Measurements from ENCODE around the gene CYBRD1.
"Not testable (repeated sequence)": the region's sequence is repeated elsewhere in the genome, so short reads cannot be mapped to it uniquely, and the experiment has no call there.

CYBRD1 gene

DNA sequence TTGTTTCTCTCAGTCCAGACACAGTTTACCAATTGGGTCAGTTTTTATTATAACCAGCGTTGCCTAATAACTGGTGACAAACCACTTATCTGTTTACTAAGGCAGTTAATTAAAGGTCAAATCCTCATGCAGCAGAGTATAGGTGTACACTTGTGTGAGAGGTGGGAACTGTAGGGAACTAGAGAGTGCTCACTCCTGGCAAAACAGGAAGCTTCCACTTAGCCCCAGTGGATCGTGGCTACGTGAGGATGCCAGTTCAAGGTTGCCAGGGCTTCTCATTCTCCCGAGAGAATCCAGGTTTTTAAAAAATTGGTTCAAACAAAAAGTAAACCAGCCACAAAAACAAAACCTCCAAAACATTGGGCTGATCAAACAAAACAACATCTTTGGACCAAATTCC lies 8.1 kb downstream of the CYBRD1 start:
- Mint-ChIP-seq H3K9me3 (peaks cover 4% of the 10 kb centered on the region), H3K27ac (no peak overlapping the region), H3K4me1 (no peaks in the 10 kb centered on the region), H3K27me3 (peaks cover 53% of the 10 kb centered on the region), H3K36me3 (no peaks in the 10 kb centered on the region), H3K4me3 (no peak overlapping the region)
- no peak for ATAC-seq

DNA sequence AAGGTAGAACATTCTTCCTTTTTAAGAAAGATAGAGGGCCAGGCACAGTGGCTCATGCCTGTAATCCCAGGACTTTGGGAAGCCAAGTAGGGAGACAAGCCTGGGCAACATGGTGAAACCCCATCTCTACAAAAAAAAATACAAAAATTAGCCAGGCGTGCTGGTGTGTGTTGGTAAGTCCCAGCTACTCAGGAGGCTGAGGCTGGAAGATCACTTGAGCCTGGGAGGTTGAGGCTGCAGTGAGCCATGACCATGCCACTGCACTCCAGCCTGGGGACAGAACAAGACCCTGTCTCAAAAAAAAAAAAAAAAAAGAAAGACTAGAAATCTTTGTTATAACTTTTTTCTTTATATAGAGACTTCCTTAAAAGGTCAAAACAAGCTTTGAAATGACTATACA lies 8.6 kb downstream of the CYBRD1 start:
- H3K27me3 Mint-ChIP-seq: peaks cover 52% of the 10 kb centered on the region
- not testable (repeated sequence) for H3K27ac Mint-ChIP-seq, H3K4me1 Mint-ChIP-seq, ATAC-seq, H3K36me3 Mint-ChIP-seq, H3K4me3 Mint-ChIP-seq, H3K9me3 Mint-ChIP-seq

DNA sequence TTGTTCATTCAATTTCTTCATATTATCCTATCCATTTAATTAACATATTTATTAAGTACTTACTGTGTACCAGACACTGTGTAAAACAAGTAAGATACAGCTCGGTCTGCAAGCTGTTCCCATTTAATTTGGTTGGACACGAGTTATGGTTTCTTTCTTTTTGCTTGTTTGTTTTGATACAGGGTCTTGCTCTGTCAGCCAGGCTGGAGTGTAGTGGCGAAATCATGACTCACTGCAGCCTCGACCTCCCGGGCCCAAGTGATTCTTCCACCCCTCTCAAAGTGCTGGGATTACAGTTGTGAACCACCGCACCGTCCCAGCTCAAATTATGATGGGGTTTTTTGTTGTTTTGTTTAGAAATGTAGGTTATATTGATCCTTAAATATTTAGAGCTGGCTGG lies 9.0 kb downstream of the CYBRD1 start:
- Mint-ChIP-seq H3K4me3 (no peak overlapping the region), H3K36me3 (no peaks in the 10 kb centered on the region), H3K27me3 (peaks cover 56% of the 10 kb centered on the region), H3K9me3 (peaks cover 4% of the 10 kb centered on the region), H3K4me1 (no peaks in the 10 kb centered on the region), H3K27ac (no peak overlapping the region)
- no peak for ATAC-seq

DNA sequence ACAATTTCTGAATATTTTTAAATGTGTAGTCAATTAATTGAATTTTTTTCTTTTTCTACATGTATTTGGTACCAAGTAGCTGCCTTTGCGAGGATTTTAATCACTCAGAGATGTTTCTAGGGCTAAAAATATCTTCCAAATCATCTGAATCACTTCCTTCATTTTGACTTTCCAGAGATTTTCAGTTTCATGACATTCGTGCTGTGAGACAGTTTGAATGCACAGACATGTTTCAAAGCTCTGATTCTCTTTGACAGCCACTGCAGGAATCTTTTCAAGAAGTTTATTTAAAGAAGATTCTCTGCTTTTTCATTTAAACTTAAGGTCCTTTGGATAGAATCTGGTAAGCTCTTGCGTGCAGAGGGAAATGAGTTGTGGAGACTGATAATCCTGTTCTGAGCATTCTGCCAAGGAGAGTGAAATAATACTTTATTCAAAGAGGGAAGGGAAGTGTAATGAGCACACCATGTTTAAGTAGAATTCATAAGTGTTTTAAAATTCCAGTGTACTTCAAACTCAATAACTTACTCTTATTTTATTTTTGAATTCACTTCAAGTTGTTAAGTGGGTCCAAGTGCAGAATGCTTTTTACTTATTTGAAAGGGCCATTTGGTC lies 9.7 kb downstream of the CYBRD1 start:
- Mint-ChIP-seq H3K9me3 (peaks cover 4% of the 10 kb centered on the region), H3K4me3 (no peak overlapping the region), H3K27me3 (peaks cover 62% of the 10 kb centered on the region), H3K36me3 (no peaks in the 10 kb centered on the region), H3K4me1 (no peaks in the 10 kb centered on the region), H3K27ac (no peak overlapping the region)
- ATAC-seq: no peak

DNA sequence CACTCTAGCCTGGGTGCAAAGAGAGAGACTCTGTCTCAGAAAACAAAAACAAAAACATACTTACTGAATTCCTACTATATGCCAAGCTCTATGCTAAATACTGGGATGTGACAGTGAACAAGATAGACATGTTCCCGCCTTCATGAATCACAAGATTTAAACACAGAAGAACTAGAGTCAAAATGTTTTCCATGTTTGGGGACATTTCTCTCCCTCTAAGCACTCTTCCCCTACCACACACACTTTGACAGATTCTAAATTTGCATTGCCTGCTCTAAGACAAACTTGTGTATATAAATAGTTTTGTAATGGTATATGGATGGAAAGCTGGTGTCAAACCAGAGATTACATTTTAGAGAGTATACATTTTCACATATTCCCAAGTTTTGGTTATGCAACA lies 11.1 kb downstream of the CYBRD1 start:
- peaks cover 4% of the 10 kb centered on the region for H3K9me3 Mint-ChIP-seq
- H3K36me3 Mint-ChIP-seq: no peaks in the 10 kb centered on the region
- no peak for ATAC-seq
- no peak overlapping the region for H3K27ac Mint-ChIP-seq
- no peak overlapping the region for H3K4me3 Mint-ChIP-seq
- peaks cover 62% of the 10 kb centered on the region for H3K27me3 Mint-ChIP-seq
- H3K4me1 Mint-ChIP-seq: no peaks in the 10 kb centered on the region

DNA sequence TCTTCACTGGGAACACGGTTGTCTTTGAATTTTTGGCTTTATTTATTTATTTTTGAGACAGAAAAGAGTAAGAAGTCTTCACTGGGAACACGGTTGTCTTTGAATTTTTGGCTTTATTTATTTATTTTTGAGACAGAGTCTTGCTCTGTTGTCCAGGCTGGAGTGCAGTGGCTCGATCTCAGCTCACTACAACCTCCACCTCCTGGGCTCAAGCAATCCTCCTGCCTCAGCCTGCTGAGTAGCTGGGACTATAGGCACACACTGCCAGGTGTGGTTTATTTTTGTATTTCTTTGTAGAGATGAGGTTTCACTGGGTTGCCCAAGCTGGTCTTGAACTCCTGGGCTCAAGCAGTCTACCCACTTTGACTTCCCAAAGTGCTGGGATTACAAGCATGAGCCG lies 13.3 kb downstream of the CYBRD1 start:
- not testable (repeated sequence) for H3K9me3 Mint-ChIP-seq, H3K4me3 Mint-ChIP-seq, H3K27ac Mint-ChIP-seq, ATAC-seq, H3K36me3 Mint-ChIP-seq, H3K4me1 Mint-ChIP-seq
- H3K27me3 Mint-ChIP-seq: peaks cover 53% of the 10 kb centered on the region

DNA sequence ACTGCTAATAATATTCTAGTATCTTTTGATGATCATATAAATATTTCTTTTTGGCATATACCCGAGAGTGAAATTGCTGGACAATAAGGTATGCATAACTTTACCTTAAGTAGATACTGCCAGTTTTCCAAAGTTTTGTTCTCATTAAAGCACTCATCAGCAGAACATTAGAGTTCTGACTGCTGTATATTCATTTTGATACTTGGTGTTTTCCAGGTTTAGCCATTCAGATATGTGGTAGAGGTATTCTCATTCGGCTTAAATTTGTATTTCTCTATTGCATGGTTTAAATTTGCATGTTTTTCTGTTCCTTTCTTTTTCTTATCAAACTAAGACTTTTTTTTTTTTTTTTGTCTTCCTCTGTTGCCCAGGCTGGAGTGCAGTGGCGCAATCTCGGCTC lies 18.2 kb downstream of the CYBRD1 start:
- H3K9me3 Mint-ChIP-seq: no peaks in the 10 kb centered on the region
- ATAC-seq: peak; percentile 65
- H3K27me3 Mint-ChIP-seq: peaks cover 54% of the 10 kb centered on the region
- no peak overlapping the region for H3K4me3 Mint-ChIP-seq
- H3K27ac Mint-ChIP-seq: no peak overlapping the region
- peaks cover 11% of the 10 kb centered on the region for H3K4me1 Mint-ChIP-seq
- no peaks in the 10 kb centered on the region for H3K36me3 Mint-ChIP-seq

DNA sequence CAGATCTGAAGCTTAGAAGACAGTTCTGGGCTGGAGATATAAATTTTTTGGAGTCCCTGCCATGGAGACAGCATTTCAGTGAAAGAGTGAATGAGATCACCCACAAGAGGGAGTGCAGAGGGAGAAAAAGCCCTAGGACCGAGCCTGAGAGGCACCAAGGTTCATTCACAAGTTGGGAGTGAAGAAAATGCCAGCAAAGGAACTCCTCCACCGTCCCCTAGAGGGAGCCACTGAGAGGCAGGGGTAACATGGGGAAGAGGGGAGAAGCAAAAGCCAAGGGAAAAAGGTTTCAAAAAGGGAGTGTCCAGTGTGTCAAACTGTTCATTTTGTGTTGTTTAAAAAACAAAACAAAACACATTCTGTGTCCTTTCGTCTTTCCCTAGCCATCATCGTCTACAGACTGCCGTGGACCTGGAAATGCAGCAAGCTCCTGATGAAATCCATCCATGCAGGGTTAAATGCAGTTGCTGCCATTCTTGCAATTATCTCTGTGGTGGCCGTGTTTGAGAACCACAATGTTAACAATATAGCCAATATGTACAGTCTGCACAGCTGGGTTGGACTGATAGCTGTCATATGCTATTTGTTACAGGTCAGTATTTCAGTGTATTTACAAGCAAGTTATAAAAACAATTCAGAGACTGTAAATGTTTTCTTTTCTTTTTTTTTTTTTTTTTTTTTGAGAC lies 19.1 kb downstream of the CYBRD1 start:
- no peaks in the 10 kb centered on the region for H3K9me3 Mint-ChIP-seq
- H3K27ac Mint-ChIP-seq: no peak overlapping the region
- no peak overlapping the region for H3K4me3 Mint-ChIP-seq
- H3K4me1 Mint-ChIP-seq: peaks cover 11% of the 10 kb centered on the region
- no peaks in the 10 kb centered on the region for H3K36me3 Mint-ChIP-seq
- ATAC-seq: no peak
- peaks cover 47% of the 10 kb centered on the region for H3K27me3 Mint-ChIP-seq

DNA sequence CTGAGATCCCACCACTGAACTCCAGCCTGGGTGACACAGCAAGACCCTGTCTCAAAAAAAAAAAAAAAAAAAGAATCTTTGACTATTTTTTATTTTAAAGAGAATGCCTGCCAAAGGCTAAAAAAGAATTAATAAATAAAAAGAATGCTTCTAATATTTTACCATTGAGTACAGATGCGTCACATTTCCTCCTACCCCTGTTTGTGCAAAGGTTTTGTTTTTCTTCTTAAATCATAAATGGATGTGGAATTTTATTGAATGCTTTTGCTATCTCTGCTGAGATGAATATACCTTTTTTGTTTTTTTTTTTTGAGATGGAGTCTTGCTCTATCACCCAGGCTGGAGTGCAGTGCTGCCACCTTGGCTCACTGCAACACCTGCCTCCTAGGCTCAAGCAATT lies 22.8 kb downstream of the CYBRD1 start:
- no peak for ATAC-seq
- no peak overlapping the region for H3K27ac Mint-ChIP-seq
- no peaks in the 10 kb centered on the region for H3K9me3 Mint-ChIP-seq
- peaks cover 24% of the 10 kb centered on the region for H3K27me3 Mint-ChIP-seq
- peaks cover 22% of the 10 kb centered on the region for H3K4me1 Mint-ChIP-seq
- H3K36me3 Mint-ChIP-seq: no peaks in the 10 kb centered on the region
- H3K4me3 Mint-ChIP-seq: no peak overlapping the region

DNA sequence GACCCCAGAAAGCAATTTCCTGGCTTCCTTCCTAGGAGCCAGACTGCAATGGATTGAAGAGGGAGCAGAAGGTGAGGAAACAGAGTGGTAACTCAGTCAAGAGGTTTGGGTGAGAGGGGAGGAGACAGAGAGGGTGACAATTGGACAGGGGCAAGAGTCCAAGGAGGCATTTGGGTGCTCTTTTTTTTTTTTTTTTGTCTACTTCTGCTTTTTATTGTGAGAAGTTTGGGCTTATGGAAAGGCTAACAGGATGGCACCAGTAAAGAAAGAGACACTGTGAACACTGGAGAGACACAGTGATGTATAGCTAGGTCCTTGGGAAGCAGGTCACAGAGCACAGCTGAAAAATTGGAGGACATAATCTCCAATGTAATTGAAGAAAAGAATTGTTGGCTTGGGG lies 25.0 kb downstream of the CYBRD1 start:
- H3K9me3 Mint-ChIP-seq: no peaks in the 10 kb centered on the region
- ATAC-seq: no peak
- peaks cover 10% of the 10 kb centered on the region for H3K4me1 Mint-ChIP-seq
- no peaks in the 10 kb centered on the region for H3K36me3 Mint-ChIP-seq
- no peak overlapping the region for H3K4me3 Mint-ChIP-seq
- H3K27me3 Mint-ChIP-seq: peaks cover 4% of the 10 kb centered on the region
- no peak overlapping the region for H3K27ac Mint-ChIP-seq

DNA sequence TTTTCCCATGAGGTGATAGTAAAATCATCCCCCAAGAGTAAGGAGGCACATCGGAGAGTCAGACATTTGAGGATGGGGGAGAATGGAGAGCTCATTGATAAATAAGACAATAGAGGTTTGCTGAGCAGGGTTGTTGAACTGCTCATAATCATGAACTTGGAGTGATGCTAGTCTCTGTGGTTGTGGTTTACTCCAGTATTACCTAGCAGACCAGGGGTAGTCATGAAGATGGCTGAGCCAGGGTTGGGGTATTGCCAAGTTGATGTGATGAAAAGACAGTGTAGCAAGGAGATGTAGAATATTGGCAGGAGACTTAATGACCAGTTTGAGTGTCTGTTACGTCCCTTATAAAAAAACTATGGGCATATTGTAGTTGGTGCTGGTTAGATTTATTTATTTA lies 25.4 kb downstream of the CYBRD1 start:
- Mint-ChIP-seq H3K9me3 (no peaks in the 10 kb centered on the region), H3K27me3 (no peaks in the 10 kb centered on the region), H3K27ac (no peak overlapping the region), H3K4me3 (no peak overlapping the region), H3K4me1 (peaks cover 10% of the 10 kb centered on the region), H3K36me3 (no peaks in the 10 kb centered on the region)
- ATAC-seq: no peak

DNA sequence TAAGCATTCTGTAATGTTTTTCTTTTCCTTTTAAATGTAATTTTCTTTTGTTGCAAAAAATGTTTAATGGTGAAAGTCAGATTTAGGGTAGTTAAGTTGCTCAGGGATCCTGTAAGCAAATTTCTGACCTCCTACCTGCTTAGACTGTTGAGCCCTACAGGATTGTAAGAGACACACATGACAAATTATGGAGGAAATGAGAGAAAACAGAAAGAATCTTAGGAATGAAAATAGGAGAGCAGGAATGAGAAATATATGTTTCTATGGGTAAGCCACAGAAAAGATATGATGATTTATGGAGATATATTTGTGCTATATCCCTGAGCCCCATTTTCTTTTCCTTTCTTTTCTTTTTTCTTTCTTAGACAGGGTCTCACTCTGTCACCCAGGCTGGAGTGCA lies 28.3 kb downstream of the CYBRD1 start:
- H3K4me3 Mint-ChIP-seq: no peak overlapping the region
- peaks cover 10% of the 10 kb centered on the region for H3K4me1 Mint-ChIP-seq
- no peak overlapping the region for H3K27ac Mint-ChIP-seq
- H3K27me3 Mint-ChIP-seq: no peaks in the 10 kb centered on the region
- no peaks in the 10 kb centered on the region for H3K9me3 Mint-ChIP-seq
- H3K36me3 Mint-ChIP-seq: no peaks in the 10 kb centered on the region
- no peak for ATAC-seq

DNA sequence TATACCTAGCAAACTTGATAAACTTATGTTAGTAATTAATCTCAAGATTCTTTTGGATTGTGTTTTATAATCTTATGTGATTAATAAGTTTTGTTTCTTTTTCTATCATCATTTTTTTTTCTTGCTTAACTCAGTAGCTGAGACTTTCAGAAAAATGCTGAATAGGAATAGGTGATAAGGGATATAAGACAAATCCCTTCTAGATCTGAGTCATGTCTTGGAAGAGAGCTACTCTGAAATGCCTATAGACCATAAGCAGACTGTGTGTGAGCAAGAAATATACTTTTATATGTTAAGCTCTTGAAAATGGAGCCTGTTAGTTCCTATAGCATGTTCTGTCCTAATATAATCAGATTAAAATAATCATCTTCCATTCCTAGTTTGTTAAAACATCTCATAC lies 29.6 kb downstream of the CYBRD1 start:
- Mint-ChIP-seq H3K4me3 (no peak overlapping the region), H3K27me3 (no peaks in the 10 kb centered on the region), H3K9me3 (no peaks in the 10 kb centered on the region), H3K36me3 (no peaks in the 10 kb centered on the region), H3K27ac (no peak overlapping the region), H3K4me1 (peaks cover 10% of the 10 kb centered on the region)
- no peak for ATAC-seq

DNA sequence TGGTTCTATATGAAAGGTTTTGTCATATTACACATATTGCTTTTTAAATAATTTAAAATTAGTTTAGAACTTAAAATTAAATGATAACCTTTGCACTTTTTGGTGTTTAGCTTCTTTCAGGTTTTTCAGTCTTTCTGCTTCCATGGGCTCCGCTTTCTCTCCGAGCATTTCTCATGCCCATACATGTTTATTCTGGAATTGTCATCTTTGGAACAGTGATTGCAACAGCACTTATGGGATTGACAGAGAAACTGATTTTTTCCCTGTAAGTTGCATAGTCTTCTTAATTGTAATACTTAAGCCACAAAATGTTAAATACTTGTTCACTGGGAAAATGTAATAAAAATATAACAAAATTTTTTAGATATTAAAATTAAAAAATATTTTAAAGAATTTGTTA lies 31.0 kb downstream of the CYBRD1 start:
- Mint-ChIP-seq H3K4me1 (no peaks in the 10 kb centered on the region), H3K27ac (no peak overlapping the region), H3K4me3 (no peak overlapping the region), H3K27me3 (no peaks in the 10 kb centered on the region), H3K9me3 (no peaks in the 10 kb centered on the region), H3K36me3 (no peaks in the 10 kb centered on the region)
- ATAC-seq: no peak

DNA sequence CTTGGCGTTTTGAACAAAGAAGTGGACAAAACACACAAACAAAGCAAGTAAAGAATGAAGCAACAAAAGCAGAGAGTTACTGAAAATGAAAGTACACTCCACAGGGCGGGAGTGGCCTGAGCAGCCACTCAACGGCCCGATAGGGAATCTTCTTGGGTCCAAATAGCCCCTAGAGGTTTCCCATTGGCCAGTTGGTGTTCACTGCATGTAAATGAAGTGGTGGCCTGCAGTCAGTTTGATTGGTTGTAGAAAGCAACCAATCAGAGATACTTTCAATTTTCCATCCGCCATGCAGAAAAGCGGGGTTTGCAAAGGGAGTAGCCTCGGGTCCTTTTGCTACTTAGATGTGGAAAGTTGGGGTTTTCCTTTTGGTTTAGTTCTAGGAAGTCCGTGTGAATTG lies 31.6 kb downstream of the CYBRD1 start:
- no peak overlapping the region for H3K4me3 Mint-ChIP-seq
- H3K27ac Mint-ChIP-seq: no peak overlapping the region
- no peak for ATAC-seq
- no peaks in the 10 kb centered on the region for H3K36me3 Mint-ChIP-seq
- no peaks in the 10 kb centered on the region for H3K9me3 Mint-ChIP-seq
- no peaks in the 10 kb centered on the region for H3K27me3 Mint-ChIP-seq
- no peaks in the 10 kb centered on the region for H3K4me1 Mint-ChIP-seq

DNA sequence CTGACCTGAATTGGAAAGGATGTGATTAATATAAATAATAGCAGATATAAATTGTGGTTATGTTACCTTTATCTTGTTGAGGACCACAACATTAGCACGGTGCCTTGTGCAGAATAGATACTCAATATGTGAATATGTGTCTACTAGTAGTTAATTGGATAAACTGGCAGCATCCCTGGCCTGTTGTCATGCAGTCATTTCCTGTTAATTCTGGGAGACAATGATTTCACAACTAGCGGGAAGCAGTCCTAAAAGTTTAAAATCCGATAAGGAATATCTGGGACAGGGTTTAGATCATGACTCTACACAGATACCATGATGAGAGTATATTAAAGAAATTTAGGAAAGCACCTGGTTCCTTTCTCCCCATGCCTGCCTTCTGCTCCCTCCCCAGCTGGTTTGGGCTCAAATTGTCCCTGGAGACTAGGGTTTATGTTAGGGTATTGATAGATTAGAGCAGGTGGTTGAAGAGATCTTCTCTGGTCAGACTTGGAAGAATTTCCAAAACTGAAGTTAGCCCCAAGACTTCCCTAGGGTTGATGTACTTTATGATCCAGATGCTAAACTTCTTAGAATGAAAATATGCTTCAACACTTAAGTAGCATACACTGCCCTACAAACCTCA lies 32.8 kb downstream of the CYBRD1 start:
- no peak overlapping the region for H3K27ac Mint-ChIP-seq
- no peaks in the 10 kb centered on the region for H3K27me3 Mint-ChIP-seq
- H3K36me3 Mint-ChIP-seq: no peaks in the 10 kb centered on the region
- no peak overlapping the region for H3K4me3 Mint-ChIP-seq
- no peaks in the 10 kb centered on the region for H3K9me3 Mint-ChIP-seq
- no peak for ATAC-seq
- H3K4me1 Mint-ChIP-seq: no peaks in the 10 kb centered on the region
